Measurements from ENCODE around the gene SPTLC1.
"Not testable (repeated sequence)": the region's sequence is repeated elsewhere in the genome, so short reads cannot be mapped to it uniquely, and the experiment has no call there.

The SPTLC1 gene, protein sequence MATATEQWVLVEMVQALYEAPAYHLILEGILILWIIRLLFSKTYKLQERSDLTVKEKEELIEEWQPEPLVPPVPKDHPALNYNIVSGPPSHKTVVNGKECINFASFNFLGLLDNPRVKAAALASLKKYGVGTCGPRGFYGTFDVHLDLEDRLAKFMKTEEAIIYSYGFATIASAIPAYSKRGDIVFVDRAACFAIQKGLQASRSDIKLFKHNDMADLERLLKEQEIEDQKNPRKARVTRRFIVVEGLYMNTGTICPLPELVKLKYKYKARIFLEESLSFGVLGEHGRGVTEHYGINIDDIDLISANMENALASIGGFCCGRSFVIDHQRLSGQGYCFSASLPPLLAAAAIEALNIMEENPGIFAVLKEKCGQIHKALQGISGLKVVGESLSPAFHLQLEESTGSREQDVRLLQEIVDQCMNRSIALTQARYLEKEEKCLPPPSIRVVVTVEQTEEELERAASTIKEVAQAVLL

GRCh38 chr9:92115071-92115858, at the start of gene SPTLC1:
Gene SPTLC1 (minus strand): TSS chr9:92115413. CDS start chr9:92115370, 43 bp downstream.
- DNase-seq (ENCODE audit: low read depth in 2 of 3, low spot score in 1 of 3): peak; percentile 87 to 93 (median 92)

GRCh38 chr9:92164975-92165374, 49.8 kb upstream of the SPTLC1 start:
- DNase-seq (ENCODE audit: low read depth in 2 of 3, low spot score in 1 of 3): no peak

DNA sequence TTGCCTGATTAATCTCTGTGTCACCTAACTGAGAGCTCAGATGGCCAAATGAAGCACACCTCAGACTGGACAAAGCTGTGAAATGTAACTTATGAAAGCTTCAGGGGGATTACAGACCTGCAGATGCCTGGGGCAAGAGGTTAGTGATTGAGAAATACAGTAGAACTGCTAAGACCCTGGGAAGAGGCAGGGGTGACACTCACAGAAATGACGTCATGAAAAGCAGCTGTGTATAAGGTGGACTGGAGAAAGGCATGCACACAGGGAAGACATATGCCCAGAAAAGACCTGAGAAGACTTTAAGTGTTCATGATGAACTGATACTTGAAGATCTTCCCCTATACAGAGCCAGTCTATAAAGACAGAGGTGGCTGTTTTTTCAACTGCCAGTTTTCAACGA, 49.3 kb upstream of the SPTLC1 start:
- DNase-seq (ENCODE audit: low read depth in 2 of 3, low spot score in 1 of 3): no peak

- no peak for DNase-seq (ENCODE audit: low read depth in 2 of 3, low spot score in 1 of 3)
Measured at GRCh38 chr9:92163276-92163675, 48.1 kb upstream of the SPTLC1 start.

DNA sequence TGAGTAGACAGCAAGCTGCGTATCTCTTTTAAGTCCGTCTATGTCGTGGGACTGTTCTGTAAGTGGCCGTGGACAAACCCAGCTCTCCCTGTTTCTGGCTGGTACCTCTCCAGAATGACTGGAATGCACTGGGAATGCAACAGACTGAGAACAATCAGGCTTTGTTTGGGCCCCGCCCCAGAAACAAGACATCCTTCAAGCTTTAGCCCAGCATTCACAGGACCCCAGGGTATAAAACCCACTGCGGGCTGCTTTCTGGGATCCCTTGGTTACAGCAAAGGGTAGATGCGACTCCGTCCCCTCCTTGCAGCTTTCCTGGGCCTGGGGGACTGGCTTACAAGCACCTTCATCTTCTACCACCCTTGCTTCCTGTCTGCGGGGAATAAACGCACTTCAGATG, 45.6 kb upstream of the SPTLC1 start:
- DNase-seq (ENCODE audit: low read depth in 2 of 3, low spot score in 1 of 3): no peak

GRCh38 chr9:92159058-92159457, 43.8 kb upstream of the SPTLC1 start:
- DNase-seq (ENCODE audit: low read depth in 2 of 3, low spot score in 1 of 3): no peak

DNA sequence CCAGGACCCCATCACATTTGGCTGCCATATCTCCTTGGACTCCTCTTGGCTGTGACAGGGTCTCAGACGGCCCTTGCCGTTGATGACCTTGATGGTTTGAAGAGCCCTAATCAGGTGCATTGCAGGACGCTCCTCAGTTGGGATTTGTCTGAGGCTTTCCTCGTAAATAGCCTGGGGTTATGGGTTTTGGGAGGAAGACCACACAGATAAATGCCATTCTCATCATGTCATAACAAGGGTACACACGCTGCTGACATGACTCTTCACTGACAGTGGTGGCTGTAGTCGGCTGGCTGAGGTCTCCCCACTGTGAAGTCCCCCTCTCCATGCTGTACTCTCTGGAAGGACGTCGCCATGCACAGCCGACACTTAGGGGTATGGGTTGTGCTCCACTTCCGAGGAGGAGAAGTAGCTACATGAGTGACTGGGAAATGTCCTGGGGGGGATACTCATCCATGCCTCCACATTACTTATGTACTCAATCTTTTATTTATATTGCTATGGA, 42.9 kb upstream of the SPTLC1 start:
- DNase-seq (ENCODE audit: low read depth in 2 of 3, low spot score in 1 of 3): no peak

DNA sequence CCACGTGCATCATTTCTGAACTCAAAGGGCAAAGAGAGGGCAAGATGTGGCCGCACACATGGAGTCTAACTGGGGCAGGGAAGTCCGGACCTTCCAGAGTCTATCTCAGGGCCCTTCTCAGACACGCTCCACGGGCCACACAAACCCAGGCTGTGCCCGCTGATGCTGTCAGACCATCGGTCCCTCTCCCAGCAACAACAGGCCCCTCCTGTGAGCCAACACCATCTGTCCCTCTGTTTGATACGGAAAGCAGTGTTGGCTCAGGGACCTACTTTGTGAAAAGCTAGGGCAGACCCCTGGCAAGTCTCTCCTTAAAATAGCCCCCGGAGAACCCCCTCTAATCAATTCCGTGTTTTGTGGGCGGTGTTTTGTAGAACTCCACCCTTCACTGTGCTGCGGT, 40.5 kb upstream of the SPTLC1 start:
- not testable (repeated sequence) for DNase-seq (ENCODE audit: low read depth in 2 of 3, low spot score in 1 of 3)

DNA sequence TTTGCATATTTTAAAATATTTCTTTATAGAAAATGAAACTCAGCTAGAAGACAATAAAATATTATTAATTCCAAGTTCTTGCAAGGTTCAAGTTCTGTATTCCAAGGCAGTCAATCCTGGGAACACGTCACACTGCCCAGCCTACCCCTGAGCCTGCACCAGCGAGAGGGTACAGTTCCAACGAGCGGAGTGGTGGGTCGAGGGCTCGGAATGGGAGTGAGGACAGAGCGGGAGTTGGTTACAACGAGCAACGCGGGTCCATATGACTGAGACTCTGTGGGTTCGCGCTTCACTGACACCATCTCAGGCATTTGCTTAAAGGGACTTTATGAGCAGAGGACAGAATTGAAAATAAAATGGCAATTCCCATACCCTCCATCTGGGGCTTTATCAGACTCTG, 40.0 kb upstream of the SPTLC1 start:
- no peak for DNase-seq (ENCODE audit: low read depth in 2 of 3, low spot score in 1 of 3)

DNA sequence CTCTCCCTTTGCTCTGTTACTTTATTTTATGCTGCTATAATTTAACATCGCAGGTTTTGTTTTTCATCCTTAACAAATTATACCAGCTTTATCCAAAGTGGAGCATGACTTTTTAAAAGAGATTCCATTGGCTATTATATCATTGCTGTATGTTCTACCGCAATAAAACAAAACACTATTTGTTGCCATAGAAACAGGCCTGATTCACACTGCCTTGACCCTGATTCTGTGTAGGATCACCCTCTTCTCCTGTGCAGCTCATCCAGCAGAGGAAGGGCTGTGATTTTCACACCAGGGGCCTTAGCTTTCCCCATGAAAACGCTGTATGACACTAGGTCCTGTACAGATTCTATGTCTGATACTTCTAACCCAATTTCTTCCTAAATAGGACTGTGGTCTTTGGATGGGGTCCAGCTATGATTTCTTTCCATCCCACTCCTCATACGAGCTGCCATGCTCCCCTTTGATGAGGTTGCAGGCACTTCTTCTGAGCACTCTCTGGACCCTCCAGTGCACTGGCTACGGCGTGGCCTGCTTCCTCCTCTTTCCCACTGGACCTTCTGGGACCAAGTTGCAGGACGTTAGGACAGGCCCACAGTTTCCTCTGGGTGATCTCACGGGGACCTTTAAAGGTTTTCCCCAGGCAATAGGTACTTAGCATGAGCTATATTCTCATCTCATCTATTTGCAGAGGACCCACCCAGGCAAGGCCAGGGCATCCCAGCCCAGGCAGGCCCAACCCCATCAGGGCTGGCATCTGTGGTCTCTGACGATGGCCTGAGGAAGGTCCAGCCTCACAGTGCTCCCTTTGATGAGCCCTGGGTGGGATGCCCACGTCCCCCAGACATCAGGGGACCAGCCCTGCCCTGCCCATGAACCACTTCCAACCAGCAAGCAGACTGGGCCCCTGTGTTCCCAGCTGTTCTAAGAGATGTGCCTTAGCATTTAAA, 38.5 kb upstream of the SPTLC1 start:
- not testable (repeated sequence) for DNase-seq (ENCODE audit: low read depth in 2 of 3, low spot score in 1 of 3)

- no peak for DNase-seq (ENCODE audit: low read depth in 2 of 3, low spot score in 1 of 3)
Measured at GRCh38 chr9:92151691-92152393, 36.6 kb upstream of the SPTLC1 start.

DNA sequence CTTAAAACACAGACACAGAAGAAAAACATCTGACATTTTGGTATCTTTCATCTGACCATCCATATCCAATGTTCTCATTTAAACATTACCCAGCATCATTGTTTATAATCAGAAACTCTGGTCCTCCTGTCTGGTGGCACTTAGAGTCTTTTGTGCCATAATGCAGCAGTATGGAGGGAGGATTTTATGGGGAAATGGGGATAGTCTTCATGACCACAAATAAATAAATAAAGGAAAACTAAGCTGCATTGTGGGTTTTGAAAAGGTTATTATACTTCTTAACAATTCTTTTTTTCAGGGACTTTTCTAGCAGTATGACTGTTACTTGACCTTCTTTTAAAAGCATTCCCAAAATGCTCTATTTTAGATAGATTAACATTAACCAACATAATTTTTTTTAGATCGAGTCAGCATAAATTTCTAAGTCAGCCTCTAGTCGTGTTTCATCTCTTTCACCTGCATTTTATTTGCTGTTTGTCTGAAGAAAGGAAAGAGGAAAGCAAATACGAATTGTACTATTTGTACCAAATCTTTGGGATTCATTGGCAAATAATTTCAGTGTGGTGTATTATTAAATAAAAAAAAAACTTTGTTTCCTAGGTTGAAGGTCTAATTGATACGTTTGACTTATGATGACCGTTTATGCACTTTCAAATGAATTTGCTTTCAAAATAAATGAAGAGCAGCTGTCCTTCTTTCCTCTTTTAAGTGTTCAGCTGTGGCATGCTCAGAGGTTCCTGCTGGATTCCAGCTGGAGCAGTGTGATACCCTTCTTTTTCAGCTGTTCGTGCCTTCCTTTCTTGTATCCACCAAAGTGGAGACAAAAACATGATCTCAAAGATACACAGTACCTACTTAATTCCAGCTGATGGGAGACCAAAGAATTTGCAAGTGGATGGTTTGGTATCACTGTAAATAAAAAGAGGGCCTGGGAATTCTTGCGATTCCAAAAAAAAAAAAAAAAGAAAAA, 35.6 kb upstream of the SPTLC1 start:
- DNase-seq (ENCODE audit: low read depth in 2 of 3, low spot score in 1 of 3): not testable (repeated sequence)

GRCh38 chr9:92147852-92148180, 32.6 kb upstream of the SPTLC1 start:
- DNase-seq (ENCODE audit: low read depth in 2 of 3, low spot score in 1 of 3): no peak

GRCh38 chr9:92147030-92147851, 32.0 kb upstream of the SPTLC1 start:
- no peak for DNase-seq (ENCODE audit: low read depth in 2 of 3, low spot score in 1 of 3)

- no peak for DNase-seq (ENCODE audit: low read depth in 2 of 3, low spot score in 1 of 3)
Measured at GRCh38 chr9:92146610-92147009, 31.4 kb upstream of the SPTLC1 start.

DNA sequence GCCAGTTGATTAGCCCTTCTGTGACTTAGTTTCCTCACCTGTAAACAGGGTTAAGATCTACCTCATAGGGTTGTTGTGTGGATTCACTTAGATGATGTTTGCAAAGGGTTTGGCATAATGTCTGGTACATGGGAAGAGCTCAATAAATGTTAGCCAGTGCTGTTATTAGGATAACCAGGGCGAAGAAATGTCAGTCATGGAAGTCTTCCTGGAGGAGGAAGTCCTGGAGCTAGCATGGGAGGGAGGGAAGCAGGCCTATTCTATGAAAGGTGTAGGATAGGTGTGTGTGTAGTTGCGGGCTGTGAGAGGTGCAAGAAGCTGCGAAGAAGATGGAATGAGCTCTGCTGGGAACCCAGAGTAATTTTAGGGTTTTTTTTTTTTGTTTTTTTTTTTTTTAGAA, 30.6 kb upstream of the SPTLC1 start:
- DNase-seq (ENCODE audit: low read depth in 2 of 3, low spot score in 1 of 3): not testable (repeated sequence)

DNA sequence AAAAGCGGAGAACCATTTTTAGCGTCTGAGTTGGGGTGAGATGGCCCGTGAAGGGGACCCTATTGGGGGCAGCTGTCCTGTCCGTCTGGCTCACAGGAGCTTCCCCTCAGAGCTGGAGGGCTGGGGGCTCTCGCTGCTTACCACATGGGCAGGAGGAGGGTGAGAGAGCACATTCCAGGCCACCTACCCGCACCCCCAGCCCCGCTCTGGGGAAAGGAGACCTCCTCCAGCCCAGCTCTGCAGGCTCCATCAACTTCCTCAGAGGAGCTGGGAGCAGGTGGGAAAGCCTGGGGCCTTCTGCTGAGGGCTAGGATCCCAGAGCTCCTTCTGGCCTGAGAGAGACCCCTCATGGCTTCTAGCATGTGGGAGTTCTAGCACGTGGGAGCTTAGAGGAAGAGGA, 27.1 kb upstream of the SPTLC1 start:
- no peak for DNase-seq (ENCODE audit: low read depth in 2 of 3, low spot score in 1 of 3)

Data from stimulated activated CD4-positive, alpha-beta T cell treated with anti-CD3 and anti-CD28 coated beads, Interleukin-12 subunit alpha, Interleukin-12 subunit beta, amount 100 ng/mL, for 48 hours (primary cell).